WTC11 (cell line): Measurements from ENCODE around the gene ERCC4. TPM values are rescaled to one million over a fixed set of nuclear protein-coding genes. Genes with fewer than 3 reads are reported as not detected.

Source experiments
- ATAC-seq: fragments of 200-7000 bp; cut with Tn5 transposase; 2 replicates; pipeline ENCODE4 v1.10.0; 2021; ENCODE audit warnings: mild to moderate bottlenecking, moderate library complexity
- CTCF ChIA-PET: fragments of 300-600 bp; sonication (Branson Sonifier 250); formaldehyde crosslinking; loops from one replicate; lab custom pipeline; 2021; ENCODE audit warnings: antibody characterized with exemption; lab: Charles Lee
- POLR2A ChIA-PET: fragments of 350-600 bp; sonication (Branson Sonifier 250); formaldehyde crosslinking; loops from one replicate; lab custom pipeline; 2021; ENCODE audit warnings: antibody characterized with exemption; lab: Charles Lee
- DNase-seq: peaks from one replicate; pipeline ENCODE4 v3.0.0; 2021; ENCODE audit warnings: low spot score
- H3K27ac Mint-ChIP-seq: 2 replicates; pipeline ENCODE4 v1.8.0; 2021; ENCODE audit warnings: mixed read lengths
- H3K27me3 Mint-ChIP-seq: 2 replicates; pipeline ENCODE4 v1.8.0; 2021; ENCODE audit warnings: low read depth, mild to moderate bottlenecking, moderate library complexity, mixed read lengths
- H3K36me3 Mint-ChIP-seq: 2 replicates; pipeline ENCODE4 v1.8.0; 2021; ENCODE audit warnings: mixed read lengths
- H3K4me1 Mint-ChIP-seq: 2 replicates; pipeline ENCODE4 v1.8.0; 2022; ENCODE audit warnings: mixed read lengths
- H3K4me3 Mint-ChIP-seq: 2 replicates; pipeline ENCODE4 v1.8.0; 2021; ENCODE audit warnings: mild to moderate bottlenecking, moderate library complexity, mixed read lengths
- H3K9me3 Mint-ChIP-seq: 2 replicates; pipeline ENCODE4 v1.8.0; 2021; ENCODE audit warnings: mixed read lengths
- AR ChIP-seq: fragments of 250-450 bp; sonication (Bioruptor Pico); IDR thresholded peaks from 2 replicates; pipeline ENCODE4 v1.9.0; 2021; ENCODE audit warnings: mild to moderate bottlenecking
- ATF1 ChIP-seq: sonication (generic); formaldehyde crosslinking; IDR thresholded peaks from 2 replicates; pipeline ENCODE4 v1.8.1; 2023; ENCODE audit warnings: mild to moderate bottlenecking, moderate library complexity, missing genetic modification reagents
- ATF2 ChIP-seq: sonication (generic); formaldehyde crosslinking; IDR thresholded peaks from 2 replicates; pipeline ENCODE4 v1.8.1; 2022; ENCODE audit warnings: low read depth, missing genetic modification reagents, borderline replicate concordance
- ATF6 ChIP-seq: sonication (generic); formaldehyde crosslinking; IDR thresholded peaks from 2 replicates; pipeline ENCODE4 v1.8.1; 2023; ENCODE audit warnings: mild to moderate bottlenecking, missing genetic modification reagents
- FOXJ3 ChIP-seq: sonication (generic); formaldehyde crosslinking; IDR thresholded peaks from 2 replicates; pipeline ENCODE4 v1.9.0; 2021; ENCODE audit warnings: missing genetic modification reagents, mild to moderate bottlenecking, borderline replicate concordance
- FOXK1 ChIP-seq: sonication (generic); formaldehyde crosslinking; IDR thresholded peaks from 2 replicates; pipeline ENCODE4 v1.8.0; 2022; ENCODE audit warnings: mild to moderate bottlenecking, moderate library complexity, missing genetic modification reagents
- FOXP1 ChIP-seq: sonication (generic); formaldehyde crosslinking; IDR thresholded peaks from 2 replicates; pipeline ENCODE4 v1.8.0; 2022; ENCODE audit warnings: missing genetic modification reagents, mild to moderate bottlenecking, moderate library complexity, borderline replicate concordance
- MYBL2 ChIP-seq: sonication (generic); formaldehyde crosslinking; IDR thresholded peaks from 2 replicates; pipeline ENCODE4 v1.8.1; 2023; ENCODE audit warnings: mild to moderate bottlenecking, moderate library complexity, missing genetic modification reagents
- NFYB ChIP-seq: sonication (generic); formaldehyde crosslinking; conservative IDR thresholded peaks from 2 replicates; pipeline ENCODE4 v1.8.0; 2022; ENCODE audit warnings: low read depth, missing genetic modification reagents
- NR2C2 ChIP-seq: sonication (generic); formaldehyde crosslinking; IDR thresholded peaks from 2 replicates; pipeline ENCODE4 v1.8.0; 2022; ENCODE audit warnings: mild to moderate bottlenecking, missing genetic modification reagents
- OVOL2 ChIP-seq: fragments of 250-450 bp; sonication (Bioruptor Pico); IDR thresholded peaks from 2 replicates; pipeline ENCODE4 v1.9.0; 2021; ENCODE audit warnings: mild to moderate bottlenecking, borderline replicate concordance
- SOX15 ChIP-seq: fragments of 250-450 bp; sonication (Bioruptor Pico); IDR thresholded peaks from 2 replicates; pipeline ENCODE4 v1.9.0; 2021; ENCODE audit warnings: mild to moderate bottlenecking
- TP53 ChIP-seq: sonication (generic); formaldehyde crosslinking; IDR thresholded peaks from 2 replicates; pipeline ENCODE4 v1.8.1; 2023; ENCODE audit warnings: mild to moderate bottlenecking, missing genetic modification reagents
- ZMAT4 ChIP-seq: fragments of 250-450 bp; sonication (Bioruptor Pico); IDR thresholded peaks from 2 replicates; pipeline ENCODE4 v1.9.0; 2021; ENCODE audit warnings: mild to moderate bottlenecking
- ZNF263 ChIP-seq: sonication (generic); formaldehyde crosslinking; IDR thresholded peaks from 2 replicates; pipeline ENCODE4 v1.8.1; 2022; ENCODE audit warnings: low read depth, mild to moderate bottlenecking, moderate library complexity, missing genetic modification reagents
- ZNF396 ChIP-seq: fragments of 250-450 bp; sonication (Bioruptor Pico); IDR thresholded peaks from 2 replicates; pipeline ENCODE4 v1.8.0; 2021; ENCODE audit warnings: mild to moderate bottlenecking, moderate library complexity, borderline replicate concordance
- total RNA-seq: library from RNA; stranded (reverse); gene quantifications from 3 replicates; pipeline ENCODE4 v1.2.3, GENCODE V29; 2021
- TF ChIP-seq, protein P1 (sequence below): fragments of 250-450 bp; sonication (Bioruptor Pico); IDR thresholded peaks from 2 replicates; pipeline ENCODE4 v1.8.0; 2021; ENCODE audit warnings: mild to moderate bottlenecking
- TF ChIP-seq, protein P2 (sequence below): sonication (generic); formaldehyde crosslinking; IDR thresholded peaks from 2 replicates; pipeline ENCODE4 v1.8.0; 2022; ENCODE audit warnings: mild to moderate bottlenecking, missing genetic modification reagents
- TF ChIP-seq, protein P3 (sequence below): fragments of 250-450 bp; sonication (Bioruptor Pico); IDR thresholded peaks from 2 replicates; pipeline ENCODE4 v1.9.0; 2021; ENCODE audit warnings: mild to moderate bottlenecking, borderline replicate concordance

Gene ERCC4
- total RNA-seq, 1 experiment from 2014 or later = 12.1 TPM

DNA sequence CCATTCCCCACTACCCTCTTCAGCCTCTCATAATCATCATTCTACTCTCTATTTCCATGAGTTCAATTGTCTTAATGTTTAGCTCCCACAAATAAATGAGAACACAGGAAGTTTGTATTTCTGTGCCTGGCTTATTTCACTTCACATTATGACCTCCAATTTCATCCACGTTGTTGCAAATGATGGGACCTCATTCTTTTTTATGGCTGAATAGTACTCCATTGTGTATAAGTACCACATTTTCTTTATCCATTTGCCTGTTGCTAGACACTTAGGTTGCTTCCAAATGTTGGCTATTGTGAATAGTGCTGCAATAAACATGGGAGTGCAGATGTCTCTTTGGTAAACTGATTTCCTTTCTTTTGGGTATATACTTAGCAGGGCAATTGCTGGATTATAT is 42.3 kb downstream of the ERCC4 start:
- no peaks in the 10 kb centered on the region for H3K9me3 Mint-ChIP-seq
- H3K27me3 Mint-ChIP-seq = no peaks in the 10 kb centered on the region
- TF ChIP-seq ATF1 (no peak), MYBL2 (no peak), ZMAT4 (no peak), SOX15 (no peak), FOXJ3 (CRISPR knock-in tag) (no peak), NR2C2 (no peak), NFYB (CRISPR knock-in tag) (no peak), ZNF396 (CRISPR knock-in tag) (no peak), TP53 (CRISPR knock-in tag) (no peak), ATF6 (CRISPR knock-in tag) (no peak), AR (CRISPR knock-in tag) (no peak), FOXK1 (CRISPR knock-in tag) (no peak), FOXP1 (no peak), ATF2 (CRISPR knock-in tag) (no peak), OVOL2 (no peak), ZNF263 (CRISPR knock-in tag) (no peak)
- TF ChIP-seq, protein P1, sequence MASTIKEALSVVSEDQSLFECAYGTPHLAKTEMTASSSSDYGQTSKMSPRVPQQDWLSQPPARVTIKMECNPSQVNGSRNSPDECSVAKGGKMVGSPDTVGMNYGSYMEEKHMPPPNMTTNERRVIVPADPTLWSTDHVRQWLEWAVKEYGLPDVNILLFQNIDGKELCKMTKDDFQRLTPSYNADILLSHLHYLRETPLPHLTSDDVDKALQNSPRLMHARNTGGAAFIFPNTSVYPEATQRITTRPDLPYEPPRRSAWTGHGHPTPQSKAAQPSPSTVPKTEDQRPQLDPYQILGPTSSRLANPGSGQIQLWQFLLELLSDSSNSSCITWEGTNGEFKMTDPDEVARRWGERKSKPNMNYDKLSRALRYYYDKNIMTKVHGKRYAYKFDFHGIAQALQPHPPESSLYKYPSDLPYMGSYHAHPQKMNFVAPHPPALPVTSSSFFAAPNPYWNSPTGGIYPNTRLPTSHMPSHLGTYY (CRISPR knock-in tag) = no peak
- TF ChIP-seq, protein P2, sequence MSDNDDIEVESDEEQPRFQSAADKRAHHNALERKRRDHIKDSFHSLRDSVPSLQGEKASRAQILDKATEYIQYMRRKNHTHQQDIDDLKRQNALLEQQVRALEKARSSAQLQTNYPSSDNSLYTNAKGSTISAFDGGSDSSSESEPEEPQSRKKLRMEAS (CRISPR knock-in tag) = no peak
- TF ChIP-seq, protein P3, sequence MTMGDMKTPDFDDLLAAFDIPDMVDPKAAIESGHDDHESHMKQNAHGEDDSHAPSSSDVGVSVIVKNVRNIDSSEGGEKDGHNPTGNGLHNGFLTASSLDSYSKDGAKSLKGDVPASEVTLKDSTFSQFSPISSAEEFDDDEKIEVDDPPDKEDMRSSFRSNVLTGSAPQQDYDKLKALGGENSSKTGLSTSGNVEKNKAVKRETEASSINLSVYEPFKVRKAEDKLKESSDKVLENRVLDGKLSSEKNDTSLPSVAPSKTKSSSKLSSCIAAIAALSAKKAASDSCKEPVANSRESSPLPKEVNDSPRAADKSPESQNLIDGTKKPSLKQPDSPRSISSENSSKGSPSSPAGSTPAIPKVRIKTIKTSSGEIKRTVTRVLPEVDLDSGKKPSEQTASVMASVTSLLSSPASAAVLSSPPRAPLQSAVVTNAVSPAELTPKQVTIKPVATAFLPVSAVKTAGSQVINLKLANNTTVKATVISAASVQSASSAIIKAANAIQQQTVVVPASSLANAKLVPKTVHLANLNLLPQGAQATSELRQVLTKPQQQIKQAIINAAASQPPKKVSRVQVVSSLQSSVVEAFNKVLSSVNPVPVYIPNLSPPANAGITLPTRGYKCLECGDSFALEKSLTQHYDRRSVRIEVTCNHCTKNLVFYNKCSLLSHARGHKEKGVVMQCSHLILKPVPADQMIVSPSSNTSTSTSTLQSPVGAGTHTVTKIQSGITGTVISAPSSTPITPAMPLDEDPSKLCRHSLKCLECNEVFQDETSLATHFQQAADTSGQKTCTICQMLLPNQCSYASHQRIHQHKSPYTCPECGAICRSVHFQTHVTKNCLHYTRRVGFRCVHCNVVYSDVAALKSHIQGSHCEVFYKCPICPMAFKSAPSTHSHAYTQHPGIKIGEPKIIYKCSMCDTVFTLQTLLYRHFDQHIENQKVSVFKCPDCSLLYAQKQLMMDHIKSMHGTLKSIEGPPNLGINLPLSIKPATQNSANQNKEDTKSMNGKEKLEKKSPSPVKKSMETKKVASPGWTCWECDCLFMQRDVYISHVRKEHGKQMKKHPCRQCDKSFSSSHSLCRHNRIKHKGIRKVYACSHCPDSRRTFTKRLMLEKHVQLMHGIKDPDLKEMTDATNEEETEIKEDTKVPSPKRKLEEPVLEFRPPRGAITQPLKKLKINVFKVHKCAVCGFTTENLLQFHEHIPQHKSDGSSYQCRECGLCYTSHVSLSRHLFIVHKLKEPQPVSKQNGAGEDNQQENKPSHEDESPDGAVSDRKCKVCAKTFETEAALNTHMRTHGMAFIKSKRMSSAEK (CRISPR knock-in tag) = no peak
- TF ChIP-seq, all 79 proteins: peak for 0
- POLR2A ChIA-PET = interaction anchor here (0.6 kb wide), 1 partner anchor 699 kb away, joined by 3 read pairs; no protein-coding TSS in a partner anchor
- Mint-ChIP-seq H3K4me1 (peaks cover 11% of the 10 kb centered on the region), H3K4me3 (no peak overlapping the region), H3K27ac (no peak overlapping the region), H3K36me3 (no peaks in the 10 kb centered on the region)
- DNase-seq = no peak
- ATAC-seq = no peak
- CTCF ChIA-PET = no interaction called here
